22Rv1 (cell line): Measurements from ENCODE around the gene RAN.
A peak's percentile ranks its signal among the peaks of the same experiment; 100 is the strongest.
"Not testable (repeated sequence)": the region's sequence is repeated elsewhere in the genome, so short reads cannot be mapped to it uniquely, and the experiment has no call there.

ENCODE experiments used
- H3K27ac ChIP-seq: fragments of 450-650 bp; 2 replicates; pipeline ENCODE4 v1.5.1; 2017
- ZFX ChIP-seq: fragments of 450-650 bp; IDR thresholded peaks from 2 replicates; pipeline ENCODE4 v1.6.1; 2017; ENCODE audit warnings: antibody characterized with exemption, borderline replicate concordance
- TF ChIP-seq, protein P1 (sequence below): fragments of 450-650 bp; IDR thresholded peaks from 2 replicates; pipeline ENCODE4 v1.5.1; 2017; ENCODE audit warnings: mild to moderate bottlenecking

RAN gene

DNA sequence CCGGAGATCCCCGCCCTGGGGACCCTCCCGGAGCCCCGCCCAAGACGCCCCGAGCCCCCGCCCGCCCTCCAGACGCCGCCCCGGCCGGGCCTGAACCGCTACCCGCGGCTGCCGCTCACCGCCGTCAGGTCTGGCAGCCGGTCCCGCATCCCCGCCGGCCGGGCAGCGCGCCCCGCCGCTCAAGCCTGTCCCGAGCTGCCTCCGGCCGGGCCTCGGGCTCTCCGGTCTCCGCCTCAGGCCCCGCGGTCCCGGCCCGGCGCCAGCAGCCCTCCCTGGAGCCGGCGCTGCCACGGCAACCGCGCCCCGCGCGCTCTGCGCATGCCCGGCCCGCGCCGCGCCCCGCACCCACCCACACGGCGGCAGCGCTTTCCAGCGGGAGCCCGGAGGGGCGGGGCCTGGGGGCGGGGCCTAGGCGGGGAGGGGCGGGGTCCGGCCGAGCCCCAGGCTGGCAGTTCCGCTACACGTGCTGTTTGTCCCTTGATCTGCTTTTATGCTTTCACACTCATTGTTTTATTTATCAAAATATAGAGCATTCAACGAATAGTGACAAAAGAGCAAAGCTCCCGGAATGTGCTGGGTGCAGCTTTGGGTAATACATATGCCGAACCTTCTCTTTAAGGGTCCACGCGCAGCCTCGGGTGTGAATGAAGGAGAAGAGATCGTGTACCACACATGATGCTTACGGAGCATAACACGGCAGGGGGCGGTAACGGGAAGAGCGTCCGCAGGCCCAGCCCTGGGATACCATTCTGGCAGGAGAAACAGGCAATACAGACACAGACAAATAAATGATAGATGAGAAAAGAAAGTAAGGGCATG, 32.7 kb upstream of the RAN start, which contains the start of gene STX2:
Gene STX2 (minus strand): TSS at position 300 of the 819 bp plus-strand sequence. CDS start 151 bp downstream, at position 149.
- TF ChIP-seq, protein P1, sequence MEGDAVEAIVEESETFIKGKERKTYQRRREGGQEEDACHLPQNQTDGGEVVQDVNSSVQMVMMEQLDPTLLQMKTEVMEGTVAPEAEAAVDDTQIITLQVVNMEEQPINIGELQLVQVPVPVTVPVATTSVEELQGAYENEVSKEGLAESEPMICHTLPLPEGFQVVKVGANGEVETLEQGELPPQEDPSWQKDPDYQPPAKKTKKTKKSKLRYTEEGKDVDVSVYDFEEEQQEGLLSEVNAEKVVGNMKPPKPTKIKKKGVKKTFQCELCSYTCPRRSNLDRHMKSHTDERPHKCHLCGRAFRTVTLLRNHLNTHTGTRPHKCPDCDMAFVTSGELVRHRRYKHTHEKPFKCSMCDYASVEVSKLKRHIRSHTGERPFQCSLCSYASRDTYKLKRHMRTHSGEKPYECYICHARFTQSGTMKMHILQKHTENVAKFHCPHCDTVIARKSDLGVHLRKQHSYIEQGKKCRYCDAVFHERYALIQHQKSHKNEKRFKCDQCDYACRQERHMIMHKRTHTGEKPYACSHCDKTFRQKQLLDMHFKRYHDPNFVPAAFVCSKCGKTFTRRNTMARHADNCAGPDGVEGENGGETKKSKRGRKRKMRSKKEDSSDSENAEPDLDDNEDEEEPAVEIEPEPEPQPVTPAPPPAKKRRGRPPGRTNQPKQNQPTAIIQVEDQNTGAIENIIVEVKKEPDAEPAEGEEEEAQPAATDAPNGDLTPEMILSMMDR, result peak; percentile 66
- no peak for TF ChIP-seq ZFX
- peak within 1 kb of the TSS; percentile 33; the same call in 1 of the 2 replicates for H3K27ac ChIP-seq

DNA sequence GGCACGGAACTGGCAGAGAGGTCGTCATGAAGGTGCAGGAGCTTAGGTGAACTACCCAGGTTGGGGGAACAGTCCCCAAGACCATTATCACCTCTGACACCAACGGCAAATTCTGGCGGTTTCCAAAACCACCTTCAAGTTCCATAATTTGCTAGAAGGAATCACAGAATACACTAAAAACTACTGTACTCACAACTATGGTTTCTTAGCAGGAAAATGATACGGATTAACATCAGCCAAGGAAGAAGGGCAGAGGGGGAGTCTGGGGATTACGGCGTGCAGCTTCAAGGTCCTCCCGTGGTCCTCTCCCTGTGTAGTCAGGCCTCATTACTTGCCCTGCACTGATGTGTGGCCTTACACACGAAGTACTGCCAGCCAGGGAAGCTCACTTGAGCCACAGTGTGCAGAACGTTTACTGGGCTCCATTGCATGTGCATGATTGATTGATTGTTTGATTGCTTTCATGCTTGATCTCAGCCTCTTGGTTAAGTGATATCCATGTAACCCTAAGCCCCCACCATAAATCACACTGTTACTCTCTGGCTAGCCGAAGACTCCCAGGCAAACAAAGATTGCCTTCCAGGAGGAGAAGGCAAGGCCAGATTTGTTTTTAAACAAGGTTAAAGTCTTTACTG, 32.0 kb upstream of the RAN start:
- peak overlapping the region; percentile 33; the same call in 1 of the 2 replicates for H3K27ac ChIP-seq
- TF ChIP-seq, protein P1, result peak; percentile 16; the same call in 1 of the 2 replicates
- TF ChIP-seq ZFX, result no peak

DNA sequence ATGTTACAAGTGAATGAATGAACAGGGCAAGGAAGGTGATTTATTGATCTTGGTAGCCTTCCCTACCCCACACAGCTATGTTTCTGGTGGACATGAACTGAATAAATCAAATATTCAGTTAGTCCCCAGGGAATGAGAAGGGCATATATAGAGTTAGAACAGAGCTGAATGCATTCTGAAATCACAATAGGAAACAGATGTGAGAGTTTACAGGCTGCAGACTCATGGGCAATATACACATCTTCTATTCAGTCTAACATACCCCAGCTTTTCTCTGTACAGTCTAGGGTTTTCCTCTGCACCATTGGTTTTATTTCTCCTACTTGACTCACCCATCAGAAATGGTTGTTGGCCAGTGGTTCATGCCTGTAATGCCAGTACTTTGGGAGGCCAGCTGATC, 25.5 kb upstream of the RAN start:
- no peak overlapping the region for H3K27ac ChIP-seq
- TF ChIP-seq ZFX, result no peak
- TF ChIP-seq, protein P1, result no peak

DNA sequence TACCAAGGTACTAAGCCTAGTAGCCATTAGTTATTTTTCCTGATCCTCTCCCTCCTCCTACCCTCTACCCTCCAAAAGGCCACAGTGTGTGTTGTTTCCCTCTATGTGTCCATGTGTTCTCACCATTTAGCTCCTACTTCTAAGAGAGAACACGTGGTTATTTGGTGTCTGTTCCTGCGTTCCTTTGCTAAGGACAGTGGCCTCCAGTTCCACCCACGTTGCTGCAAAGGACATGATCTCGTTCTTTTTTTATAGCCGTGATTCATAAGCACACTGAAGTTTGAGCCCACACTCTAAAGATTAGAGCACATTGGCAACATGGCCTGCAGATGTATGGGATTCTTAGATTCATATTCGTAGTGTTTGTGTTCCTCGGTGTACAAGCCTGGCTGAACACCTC, 24.8 kb upstream of the RAN start:
- TF ChIP-seq, protein P1, result no peak
- no peak for TF ChIP-seq ZFX
- H3K27ac ChIP-seq, result no peak overlapping the region

DNA sequence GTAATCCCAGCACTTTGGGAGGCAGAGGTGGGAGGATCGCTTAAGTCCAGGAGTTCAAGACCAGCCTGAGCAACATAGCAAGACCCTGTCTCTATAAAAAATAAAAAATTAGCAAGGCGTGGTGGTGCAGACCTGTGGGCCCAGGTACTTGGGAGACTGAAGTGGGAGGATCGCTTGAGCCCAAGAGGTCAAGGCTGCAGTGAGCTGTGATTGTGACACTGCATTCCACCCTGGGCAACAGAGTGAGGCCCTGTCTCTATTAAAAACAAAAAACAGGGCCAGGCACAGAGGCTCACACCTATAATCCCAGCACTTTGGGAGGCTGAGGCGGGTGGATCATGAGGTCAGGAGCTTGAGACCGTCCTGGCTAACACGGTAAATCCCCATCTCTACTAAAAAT, 23.8 kb upstream of the RAN start:
- H3K27ac ChIP-seq, result not testable (repeated sequence)

DNA sequence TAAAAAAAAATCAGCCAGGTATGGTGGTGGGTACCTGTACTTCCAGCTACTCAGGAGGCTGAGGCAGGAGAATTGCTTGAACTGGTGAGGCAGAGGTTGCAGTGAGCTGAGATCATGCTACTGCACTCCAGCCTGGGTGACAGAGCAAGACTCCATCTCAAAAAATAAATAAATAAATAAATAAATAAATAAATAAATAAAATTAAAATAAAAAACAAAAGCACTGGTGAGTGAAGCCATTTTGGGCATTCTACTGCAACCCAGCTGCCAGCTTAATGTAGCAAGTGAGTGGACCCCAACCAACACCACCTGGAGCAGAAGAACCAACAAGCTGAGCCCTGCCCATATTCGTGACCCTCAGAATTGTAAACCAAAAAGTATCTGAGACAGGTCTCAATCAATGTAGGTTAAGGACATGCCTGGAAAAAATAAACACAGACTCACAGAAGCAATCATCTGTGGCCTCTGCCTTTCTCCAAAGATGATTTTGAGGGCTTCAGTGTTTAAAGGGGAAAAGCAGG, 23.0 kb upstream of the RAN start:
- not testable (repeated sequence) for H3K27ac ChIP-seq

DNA sequence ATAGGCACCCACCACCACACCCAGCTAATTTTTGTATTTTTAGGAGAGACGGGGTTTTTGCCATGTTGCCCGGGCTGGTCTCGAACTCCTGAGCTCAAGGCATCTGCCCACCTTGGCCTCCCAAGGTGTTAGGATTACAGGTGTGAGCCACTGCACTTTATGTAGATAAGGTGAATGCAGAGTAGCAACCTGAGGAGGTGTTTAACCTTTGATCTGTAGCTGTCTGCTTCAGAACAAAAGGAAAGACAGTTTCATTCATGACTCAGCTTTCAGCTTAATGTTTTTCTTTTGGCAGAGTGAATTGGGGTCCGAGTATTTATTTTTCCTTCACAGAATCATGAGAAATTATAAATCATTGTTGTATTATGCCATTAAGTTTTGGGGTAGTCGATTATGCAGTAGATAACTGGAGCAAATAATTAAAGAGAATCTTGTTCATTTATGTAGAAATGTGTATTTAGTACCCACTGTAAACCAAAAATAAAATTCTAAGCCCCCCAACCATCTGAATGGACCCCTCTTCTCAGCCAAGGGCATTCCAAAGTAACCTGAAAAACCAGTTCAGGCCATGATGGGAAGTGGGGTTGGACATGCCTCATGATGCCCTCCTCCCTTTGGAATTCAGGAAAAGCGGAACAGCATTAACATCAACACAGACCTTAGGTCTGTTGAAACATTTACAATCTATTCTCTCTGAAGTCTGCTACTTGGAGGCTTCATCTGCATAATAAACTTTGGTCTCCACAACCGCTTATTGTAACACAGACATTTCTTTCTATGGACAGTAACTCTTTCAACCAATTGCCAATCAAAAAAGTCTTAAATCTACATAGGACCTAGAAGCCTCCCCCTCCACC, 22.1 kb upstream of the RAN start:
- H3K27ac ChIP-seq, result no peak overlapping the region
- TF ChIP-seq, protein P1, result no peak
- TF ChIP-seq ZFX, result no peak
